Large intestine (tissue), 3 donors: ENCODE data around the gene PDLIM5. TPM values are rescaled to one million over a fixed set of nuclear protein-coding genes. Genes with fewer than 3 reads are reported as not detected.

Experiments used
- DNase-seq, 2 donors: peaks; one replicate each; pipeline versions ENCODE4 v3.0.0 to v3.0.0-alpha.2; 2013
- H3K27ac ChIP-seq: one replicate; pipeline ENCODE4 v1.5.1; 2013; ENCODE audit warnings: low read length
- H3K27me3 ChIP-seq: 2 replicates; pipeline ENCODE4 v1.6.1; 2013; ENCODE audit warnings: low read length; ENCODE audit not compliant: control insufficient read depth, insufficient read depth
- H3K36me3 ChIP-seq: 2 replicates; pipeline ENCODE4 v1.6.1; 2013; ENCODE audit warnings: low read length; ENCODE audit not compliant: control insufficient read depth, insufficient read depth
- H3K4me1 ChIP-seq: one replicate; pipeline ENCODE4 v1.6.1; 2013; ENCODE audit warnings: low read length; ENCODE audit not compliant: control insufficient read depth, insufficient read depth
- H3K4me3 ChIP-seq: one replicate; pipeline ENCODE4 v1.5.1; 2013; ENCODE audit warnings: low read length
- H3K9me3 ChIP-seq: one replicate; pipeline ENCODE4 v1.6.1; 2013; ENCODE audit warnings: mild to moderate bottlenecking, low read depth, low read length, moderate library complexity; ENCODE audit not compliant: control insufficient read depth
- WGBS: methylation state at CpG from one replicate; pipeline ENCODE4 v1.1.5; 2013; ENCODE audit warnings: low lambda C conversion rate; ENCODE audit not compliant: insufficient coverage; 5-methylcytosine and 5-hydroxymethylcytosine counted together
- polyA plus RNA-seq: library from polyadenylated mRNA; unstranded; fragments of 120-200 nt; gene quantifications from one replicate; pipeline ENCODE4 v1.2.1, GENCODE V29; 2013

Gene PDLIM5
- polyA plus RNA-seq, 1 donor, result 108 TPM

DNA sequence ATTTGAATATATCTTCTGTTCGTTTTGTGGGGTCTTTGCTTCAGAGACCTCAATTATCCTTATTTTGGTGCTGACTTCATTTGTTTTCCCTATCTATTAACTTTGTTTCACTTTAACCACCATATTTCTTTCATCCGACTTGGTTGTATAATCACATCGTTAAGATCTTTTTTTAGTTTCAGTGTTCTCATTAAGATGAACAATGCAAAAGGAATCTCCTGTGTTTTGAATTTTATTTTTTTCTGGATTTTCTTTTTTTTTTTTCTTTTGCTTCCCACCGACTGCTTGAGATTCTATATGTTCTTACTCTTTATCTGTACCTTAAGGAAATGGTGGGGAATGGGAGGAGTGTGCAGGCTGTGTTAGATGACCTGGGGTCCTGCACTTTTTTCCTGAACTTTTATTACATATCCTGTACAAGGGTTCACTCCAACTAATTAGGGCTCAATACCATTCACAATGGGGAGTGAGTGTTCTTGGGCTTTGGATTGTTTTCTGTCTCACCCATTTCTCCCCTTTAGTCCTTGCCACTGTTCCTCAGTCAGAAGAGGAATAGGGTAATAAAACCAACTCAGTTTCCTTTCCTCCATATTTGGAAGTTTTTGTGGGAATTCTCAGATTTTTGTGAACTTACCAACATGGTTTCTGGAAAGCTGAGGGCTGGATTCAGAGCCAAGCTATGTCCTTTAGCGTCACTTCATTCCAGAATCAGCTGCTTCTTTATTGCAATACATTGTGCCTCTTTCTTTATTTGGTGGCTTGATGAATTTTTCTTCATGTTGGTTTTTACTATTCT is 262.8 kb downstream of the PDLIM5 start:
- no peak overlapping the region for H3K27ac ChIP-seq
- H3K4me3 ChIP-seq, result no peak overlapping the region
- H3K4me1 ChIP-seq, result no peaks in the 10 kb centered on the region
- H3K27me3 ChIP-seq, result no peaks in the 10 kb centered on the region
- H3K36me3 ChIP-seq, result no peaks in the 10 kb centered on the region
- no peak for DNase-seq
- 94% methylated on average over 3 of the region's 5 CpGs for WGBS
- H3K9me3 ChIP-seq, result no peaks in the 10 kb centered on the region

GRCh38 chr4:94715726-94716125 is 264.0 kb downstream of the PDLIM5 start:
- Histone ChIP-seq H3K27me3 (no peaks in the 10 kb centered on the region), H3K9me3 (no peaks in the 10 kb centered on the region), H3K36me3 (no peaks in the 10 kb centered on the region), H3K4me3 (no peak overlapping the region), H3K27ac (no peak overlapping the region), H3K4me1 (no peaks in the 10 kb centered on the region)
- DNase-seq, result no peak
- WGBS, result 50% methylated on average over 1 of the region's 6 CpGs

Other genes with a start within 250 kb of the PDLIM5 start
- 32.1 TPM for gene SMARCAD1, start 244.1 kb upstream of the PDLIM5 start, polyA plus RNA-seq
- gene HPGDS, start 109.1 kb upstream of the PDLIM5 start, polyA plus RNA-seq, result 5.0 TPM